Fibroblast of skin of scalp (primary cell): ENCODE data around the gene SPATS1.

Experiments used
- DNase-seq: peaks from one replicate; pipeline ENCODE4 v3.0.0-alpha.2; 2013

The SPATS1 gene

GRCh38 chr6:44390158-44390683, 47.8 kb downstream of the SPATS1 start:
- DNase-seq = no peak
